SU-DHL-6 (cell line): ENCODE measurements around the gene BARHL2.

ENCODE experiments used
- EZH2phosphoT487 ChIP-seq: fragments of 200-600 bp; sonication (generic), shearing (Covaris generic); conservative IDR thresholded peaks from 2 replicates; pipeline ENCODE4 v1.6.1; 2018; ENCODE audit warnings: mild to moderate bottlenecking, antibody characterized with exemption, low read length, moderate library complexity, mixed read lengths
- TF ChIP-seq, protein P1 (sequence below): fragments of 200-600 bp; sonication (generic); IDR thresholded peaks from one replicate; pipeline ENCODE4 v1.5.1; 2017; ENCODE audit warnings: antibody characterized with exemption, mild to moderate bottlenecking, low read length, moderate library complexity; ENCODE audit not compliant: insufficient read depth, poor library complexity, severe bottlenecking

DNA sequence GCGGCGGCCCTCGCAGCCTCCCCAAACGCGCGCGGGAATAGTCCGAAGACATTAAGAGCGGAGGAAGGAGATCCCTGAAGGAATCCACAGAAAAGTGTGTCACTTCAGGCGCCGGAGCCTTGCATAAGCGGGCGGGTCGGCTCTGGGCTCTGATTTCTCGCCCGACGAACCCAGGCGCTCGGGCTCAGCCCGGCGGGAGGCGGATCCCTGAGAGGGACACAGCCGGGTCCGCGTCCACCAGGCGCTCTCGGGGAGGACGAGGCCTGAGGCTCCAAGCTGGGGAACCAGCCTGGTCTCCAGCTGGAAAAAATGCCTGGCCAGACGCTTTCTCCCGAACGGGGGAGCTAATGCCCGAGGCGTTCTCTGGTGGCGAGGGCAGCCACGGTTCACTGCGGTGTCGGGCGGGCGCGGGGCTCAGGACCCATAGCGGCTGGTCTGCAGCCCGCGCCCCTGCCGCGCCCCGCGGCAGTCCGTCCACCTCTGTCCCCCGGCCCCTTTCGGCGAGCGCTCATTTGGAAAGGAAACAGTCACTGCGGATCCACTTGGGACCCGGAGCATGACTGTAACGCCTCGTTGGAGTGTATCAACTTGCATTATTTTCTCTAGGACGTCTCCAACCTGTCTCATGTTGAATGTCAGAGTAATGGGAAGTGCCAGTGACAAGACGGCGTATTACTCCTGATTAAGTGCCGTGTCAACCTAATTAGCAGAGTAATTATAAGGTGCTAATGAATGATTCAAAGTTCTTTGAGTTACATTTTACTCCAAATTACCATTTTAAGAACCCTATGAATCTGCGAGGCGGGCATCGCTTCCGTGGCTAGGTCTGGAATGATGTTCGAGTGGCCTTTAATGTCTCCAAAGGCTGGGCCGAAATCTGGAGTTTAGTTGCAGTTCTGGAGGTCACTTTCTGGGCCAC, 1.6 kb upstream of the BARHL2 start:
- TF ChIP-seq, protein P1, sequence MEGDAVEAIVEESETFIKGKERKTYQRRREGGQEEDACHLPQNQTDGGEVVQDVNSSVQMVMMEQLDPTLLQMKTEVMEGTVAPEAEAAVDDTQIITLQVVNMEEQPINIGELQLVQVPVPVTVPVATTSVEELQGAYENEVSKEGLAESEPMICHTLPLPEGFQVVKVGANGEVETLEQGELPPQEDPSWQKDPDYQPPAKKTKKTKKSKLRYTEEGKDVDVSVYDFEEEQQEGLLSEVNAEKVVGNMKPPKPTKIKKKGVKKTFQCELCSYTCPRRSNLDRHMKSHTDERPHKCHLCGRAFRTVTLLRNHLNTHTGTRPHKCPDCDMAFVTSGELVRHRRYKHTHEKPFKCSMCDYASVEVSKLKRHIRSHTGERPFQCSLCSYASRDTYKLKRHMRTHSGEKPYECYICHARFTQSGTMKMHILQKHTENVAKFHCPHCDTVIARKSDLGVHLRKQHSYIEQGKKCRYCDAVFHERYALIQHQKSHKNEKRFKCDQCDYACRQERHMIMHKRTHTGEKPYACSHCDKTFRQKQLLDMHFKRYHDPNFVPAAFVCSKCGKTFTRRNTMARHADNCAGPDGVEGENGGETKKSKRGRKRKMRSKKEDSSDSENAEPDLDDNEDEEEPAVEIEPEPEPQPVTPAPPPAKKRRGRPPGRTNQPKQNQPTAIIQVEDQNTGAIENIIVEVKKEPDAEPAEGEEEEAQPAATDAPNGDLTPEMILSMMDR = no peak
- no peak for TF ChIP-seq EZH2phosphoT487
